ENCODE measurements around the gene AMIGO2.

The AMIGO2 gene

GRCh38 chr12:47038270-47038748 lies 41.5 kb downstream of the AMIGO2 start:
- no peak for DNase-seq (ENCODE audit: low read depth in 4 of 4, low spot score in 1 of 4)

- DNase-seq (ENCODE audit: low read depth in 4 of 4, low spot score in 1 of 4), result no peak
Measured at GRCh38 chr12:47035484-47035883, 44.3 kb downstream of the AMIGO2 start.

GRCh38 chr12:47034661-47035060 lies 45.1 kb downstream of the AMIGO2 start:
- no peak for DNase-seq (ENCODE audit: low read depth in 4 of 4, low spot score in 1 of 4)

- DNase-seq (ENCODE audit: low read depth in 4 of 4, low spot score in 1 of 4), result no peak
Measured at GRCh38 chr12:47033789-47034555, 45.8 kb downstream of the AMIGO2 start.

- DNase-seq (ENCODE audit: low read depth in 4 of 4, low spot score in 1 of 4), result no peak
Measured at GRCh38 chr12:47033081-47033480, 46.7 kb downstream of the AMIGO2 start.

- DNase-seq (ENCODE audit: low read depth in 4 of 4, low spot score in 1 of 4), result peak in 1 of 4 experiments; percentile 3
Measured at GRCh38 chr12:47032644-47033043, 47.1 kb downstream of the AMIGO2 start.

- no peak for DNase-seq (ENCODE audit: low read depth in 4 of 4, low spot score in 1 of 4)
Measured at GRCh38 chr12:47029903-47030302, 49.9 kb downstream of the AMIGO2 start.

GRCh38 chr12:47028981-47029708 lies 50.6 kb downstream of the AMIGO2 start:
- DNase-seq (ENCODE audit: low read depth in 4 of 4, low spot score in 1 of 4), result no peak

- no peak for DNase-seq (ENCODE audit: low read depth in 4 of 4, low spot score in 1 of 4)
Measured at GRCh38 chr12:47028186-47028585, 51.6 kb downstream of the AMIGO2 start.
